Ishikawa (cell line): Measurements from ENCODE around the gene MAST4.

Source experiments
- CEBPB ChIP-seq: IDR thresholded peaks from 2 replicates; pipeline ENCODE4 v1.6.1; 2012
- EP300 ChIP-seq: IDR thresholded peaks from 2 replicates; pipeline ENCODE4 v1.6.1; 2012; ENCODE audit warnings: borderline replicate concordance
- FOXM1 ChIP-seq: IDR thresholded peaks from 2 replicates; pipeline ENCODE4 v1.6.1; 2012; ENCODE audit warnings: low read depth, borderline replicate concordance
- MAX ChIP-seq: IDR thresholded peaks from 2 replicates; pipeline ENCODE4 v1.6.1; 2012
- NFIC ChIP-seq: IDR thresholded peaks from 2 replicates; pipeline ENCODE4 v1.6.1; 2012
- RAD21 ChIP-seq: IDR thresholded peaks from 2 replicates; pipeline ENCODE4 v1.6.1; 2012; ENCODE audit warnings: low read depth
- TAF1 ChIP-seq: IDR thresholded peaks from 2 replicates; pipeline ENCODE4 v1.6.1; 2012; ENCODE audit warnings: low read depth, mild to moderate bottlenecking
- TCF12 ChIP-seq: IDR thresholded peaks from 2 replicates; pipeline ENCODE4 v1.6.1; 2012; ENCODE audit warnings: low read depth
- TEAD4 ChIP-seq: IDR thresholded peaks from 2 replicates; pipeline ENCODE4 v1.6.1; 2012
- USF1 ChIP-seq: IDR thresholded peaks from 2 replicates; pipeline ENCODE4 v1.6.1; 2012
- YY1 ChIP-seq: IDR thresholded peaks from 2 replicates; pipeline ENCODE4 v1.6.1; 2012; ENCODE audit warnings: low read depth
- ZBTB7A ChIP-seq: IDR thresholded peaks from 2 replicates; pipeline ENCODE4 v1.6.1; 2012; ENCODE audit warnings: low read depth

GRCh38 chr5:67106626-67107342 is 510.6 kb downstream of the MAST4 start:
- no peak for TF ChIP-seq USF1
- TF ChIP-seq RAD21: no peak
- no peak for TF ChIP-seq CEBPB
- no peak for TF ChIP-seq YY1
- TF ChIP-seq MAX: no peak
- TF ChIP-seq EP300: no peak
- TF ChIP-seq FOXM1: no peak
- no peak for TF ChIP-seq NFIC
- TF ChIP-seq TCF12: no peak
- no peak for TF ChIP-seq ZBTB7A
- TF ChIP-seq TEAD4: no peak
- TF ChIP-seq TAF1: no peak
